Measurements from ENCODE around the gene XRCC4.

Gene XRCC4

DNA sequence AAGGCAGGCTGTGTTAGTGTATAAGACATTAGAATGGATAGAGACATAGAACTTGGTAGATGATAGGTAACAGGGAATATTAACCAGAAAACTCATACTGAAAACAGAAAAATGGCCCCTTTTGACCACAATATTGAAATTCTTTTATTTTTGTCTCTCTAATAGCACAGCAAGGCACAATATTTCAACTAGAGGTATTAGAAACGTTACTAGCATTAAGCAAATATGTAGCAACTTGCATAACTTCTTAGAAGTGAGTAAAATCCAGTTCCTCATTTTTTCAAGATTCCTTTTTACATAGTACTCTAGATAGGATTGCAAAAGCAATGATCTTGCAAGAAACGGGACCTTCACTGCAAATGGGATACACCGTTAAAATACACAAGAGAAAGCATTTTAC is 291.5 kb downstream of the XRCC4 start:
- no peak for DNase-seq (ENCODE audit: low read depth, low spot score)
- CTCF ChIA-PET, result no interaction called here
- TF ChIP-seq CTCF (IDR thresholded peaks at IDR 0.05; ENCODE audit: insufficient read depth, low read length, missing control alignments), result no peak
- H3K4me3 ChIP-seq (ENCODE audit: low read depth, low read length), result no peak overlapping the region
- POLR2A ChIA-PET, result no interaction called here

GRCh38 chr5:83370957-83371356 is 293.6 kb downstream of the XRCC4 start:
- no peak for TF ChIP-seq CTCF (IDR thresholded peaks at IDR 0.05; ENCODE audit: insufficient read depth, low read length, missing control alignments)
- POLR2A ChIA-PET, result no interaction called here
- CTCF ChIA-PET, result no interaction called here
- no peak for DNase-seq (ENCODE audit: low read depth, low spot score)
- no peak overlapping the region for H3K4me3 ChIP-seq (ENCODE audit: low read depth, low read length)

- POLR2A ChIA-PET, result no interaction called here
- TF ChIP-seq CTCF (IDR thresholded peaks at IDR 0.05; ENCODE audit: insufficient read depth, low read length, missing control alignments), result no peak
- CTCF ChIA-PET, result no interaction called here
- DNase-seq (ENCODE audit: low read depth, low spot score), result no peak
- H3K4me3 ChIP-seq (ENCODE audit: low read depth, low read length), result no peak overlapping the region
Measured at GRCh38 chr5:83371726-83372125, 294.4 kb downstream of the XRCC4 start.

GRCh38 chr5:83374547-83374946 is 297.2 kb downstream of the XRCC4 start:
- TF ChIP-seq CTCF (IDR thresholded peaks at IDR 0.05; ENCODE audit: insufficient read depth, low read length, missing control alignments), result no peak
- CTCF ChIA-PET, result interaction anchor here (0.7 to 1.1 kb wide), 2 partner anchors 55 to 60 kb away, joined by 3 read pairs; no protein-coding TSS in a partner anchor
- POLR2A ChIA-PET, result no interaction called here
- DNase-seq (ENCODE audit: low read depth, low spot score), result no peak
- no peak overlapping the region for H3K4me3 ChIP-seq (ENCODE audit: low read depth, low read length)

DNA sequence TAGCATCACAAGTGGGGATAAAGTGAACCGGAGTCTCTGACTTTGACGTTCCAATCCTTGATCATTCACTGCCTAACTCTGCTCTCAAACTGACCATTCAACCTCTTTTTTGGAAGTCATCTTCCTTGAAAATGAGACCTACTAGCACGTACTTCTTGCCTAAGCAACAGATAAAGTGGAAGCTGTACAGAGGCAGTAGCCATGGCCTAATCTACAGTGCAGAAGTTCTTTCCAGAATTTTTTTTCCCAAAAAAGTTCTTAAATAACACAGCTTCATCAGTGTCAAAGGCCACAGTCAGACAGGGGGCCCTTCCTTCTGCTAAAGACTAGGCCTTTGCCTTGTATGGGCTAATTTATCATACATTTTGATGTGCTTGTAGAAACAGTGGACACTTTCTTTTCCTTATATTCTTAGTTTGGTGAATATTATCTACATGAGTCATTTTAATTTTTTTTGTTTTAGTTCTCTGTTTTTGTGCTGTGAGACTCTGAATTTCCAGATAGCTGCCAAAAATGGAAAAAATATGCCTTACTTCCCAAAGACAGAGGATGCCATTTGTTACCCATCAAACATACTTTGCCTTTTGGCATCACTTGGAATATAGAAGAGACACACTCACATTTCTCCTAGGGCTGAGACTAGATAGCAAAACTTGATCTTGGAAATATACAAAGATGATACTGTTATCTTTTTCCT is 297.9 kb downstream of the XRCC4 start:
- POLR2A ChIA-PET, result no interaction called here
- DNase-seq (ENCODE audit: low read depth, low spot score), result no peak
- TF ChIP-seq CTCF (IDR thresholded peaks at IDR 0.05; ENCODE audit: insufficient read depth, low read length, missing control alignments), result no peak
- CTCF ChIA-PET, result interaction anchor here (0.7 to 1.1 kb wide), 2 partner anchors 54 to 59 kb away, joined by 3 read pairs; no protein-coding TSS in a partner anchor
- no peak overlapping the region for H3K4me3 ChIP-seq (ENCODE audit: low read depth, low read length)

- no peak for DNase-seq (ENCODE audit: low read depth, low spot score)
- ChIA-PET POLR2A (no interaction called here), CTCF (interaction anchor here (0.9 kb wide), 1 partner anchor 95 kb away, joined by 3 read pairs; the partner anchor contains the start of gene VCAN)
- H3K4me3 ChIP-seq (ENCODE audit: low read depth, low read length), result no peak overlapping the region
- no peak for TF ChIP-seq CTCF (IDR thresholded peaks at IDR 0.05; ENCODE audit: insufficient read depth, low read length, missing control alignments)
Measured at GRCh38 chr5:83376461-83376860, 299.1 kb downstream of the XRCC4 start.
